MCF 10A (cell line): ENCODE measurements around the gene AP5B1. TPM values are rescaled to one million over a fixed set of nuclear protein-coding genes. Genes with fewer than 3 reads are reported as not detected.
A peak's percentile ranks its signal among the peaks of the same experiment; 100 is the strongest.
"Not testable (repeated sequence)": the region's sequence is repeated elsewhere in the genome, so short reads cannot be mapped to it uniquely, and the experiment has no call there.

Source experiments
- BruUV-seq: library from RNA; stranded (reverse); fragments of 400-500 nt; replicated peaks from 2 replicates; lab custom pipeline; 2021; lab: Mats Ljungman, UMichigan
- CTCF ChIA-PET: fragments of 300-600 bp; sonication (Branson Sonifier 250); formaldehyde crosslinking; extraction: SDS; loops from one replicate; lab custom pipeline; 2021; ENCODE audit warnings: antibody characterized with exemption, inconsistent platforms; lab: Yijun Ruan, JAX
- POLR2A ChIA-PET: fragments of 300-600, 350-650 bp; sonication (Branson Sonifier 250); formaldehyde crosslinking; extraction: SDS; loops from one replicate; lab custom pipeline; 2020; ENCODE audit warnings: antibody characterized with exemption, inconsistent platforms; lab: Yijun Ruan, JAX
- DNase-seq: peaks from one replicate; pipeline ENCODE4 v3.0.0-alpha.2; 2018; ENCODE audit not compliant: unreplicated experiment
- H3K27ac Mint-ChIP-seq: one replicate; pipeline ENCODE4 v1.8.0; 2022; ENCODE audit warnings: mild to moderate bottlenecking, low read depth, mixed read lengths; ENCODE audit not compliant: unreplicated experiment
- H3K27me3 Mint-ChIP-seq: one replicate; pipeline ENCODE4 v1.8.0; 2022; ENCODE audit warnings: mixed read lengths; ENCODE audit not compliant: insufficient read depth, unreplicated experiment
- H3K36me3 Mint-ChIP-seq: one replicate; pipeline ENCODE4 v1.8.0; 2022; ENCODE audit warnings: mild to moderate bottlenecking, moderate library complexity, mixed read lengths; ENCODE audit not compliant: insufficient read depth, unreplicated experiment
- H3K4me1 Mint-ChIP-seq: one replicate; pipeline ENCODE4 v1.8.0; 2022; ENCODE audit warnings: mixed read lengths; ENCODE audit not compliant: insufficient read depth, unreplicated experiment
- H3K4me3 Mint-ChIP-seq: one replicate; pipeline ENCODE4 v1.8.0; 2022; ENCODE audit warnings: mild to moderate bottlenecking, moderate library complexity, mixed read lengths; ENCODE audit not compliant: unreplicated experiment
- H3K9me3 Mint-ChIP-seq: one replicate; pipeline ENCODE4 v1.8.0; 2022; ENCODE audit warnings: mixed read lengths; ENCODE audit not compliant: unreplicated experiment
- CTCF ChIP-seq: fragments of 200-600 bp; IDR thresholded peaks from one replicate; pipeline ENCODE4 v1.8.0; 2022; ENCODE audit warnings: antibody characterized with exemption, mild to moderate bottlenecking; ENCODE audit not compliant: unreplicated experiment
- intact Hi-C: fragments of 100-400 bp; cut with micrococcal nuclease; formaldehyde crosslinking; loops from 2 replicates; pipeline ENCODE4 v1.14.1; 2022
- total RNA-seq: library from RNA; stranded (reverse); gene quantifications from 2 replicates; pipeline ENCODE4 v1.2.3, GENCODE V29; 2022

AP5B1 gene
- total RNA-seq, 1 experiment from 2014 or later = 12.9 TPM

- Mint-ChIP-seq H3K27me3 (no peaks in the 10 kb centered on the region), H3K4me1 (peaks cover 23% of the 10 kb centered on the region), H3K9me3 (no peaks in the 10 kb centered on the region), H3K27ac (no peak overlapping the region), H3K4me3 (no peak overlapping the region), H3K36me3 (no peaks in the 10 kb centered on the region)
- intact Hi-C loops = no loop called here
- no peak for TF ChIP-seq CTCF
- POLR2A ChIA-PET = interaction anchor here (1.1 to 2.5 kb wide), 5 partner anchors 10 to 55 kb away, joined by 3 to 14 read pairs (median 7); partner anchors contain the start of genes KAT5 and RNASEH2C
- BruUV-seq = no TSS peak
- CTCF ChIA-PET = interaction anchor here (1.4 kb wide), 1 partner anchor 55 kb away, joined by 9 read pairs; no protein-coding TSS in a partner anchor
- peak; percentile 56 for DNase-seq
Observed at GRCh38 chr11:65766535-65766934, 14.2 kb downstream of the AP5B1 start.

- intact Hi-C loops = no loop called here
- Mint-ChIP-seq H3K4me3 (no peak overlapping the region), H3K4me1 (peaks cover 7% of the 10 kb centered on the region), H3K27me3 (no peaks in the 10 kb centered on the region), H3K27ac (no peak overlapping the region), H3K36me3 (no peaks in the 10 kb centered on the region), H3K9me3 (no peaks in the 10 kb centered on the region)
- TF ChIP-seq CTCF = no peak
- ChIA-PET POLR2A (interaction anchor here (1.1 kb wide), 1 partner anchor 281 kb away, joined by 3 read pairs; no protein-coding TSS in a partner anchor), CTCF (interaction anchor here (0.6 to 1.9 kb wide), 3 partner anchors 15 to 51 kb away, joined by 3 to 11 read pairs (median 4); no protein-coding TSS in a partner anchor)
- BruUV-seq = no TSS peak
- no peak for DNase-seq
Observed at GRCh38 chr11:65764434-65764833, 16.3 kb downstream of the AP5B1 start.

GRCh38 chr11:65762816-65763215 is 18.0 kb downstream of the AP5B1 start:
- POLR2A ChIA-PET, CTCF ChIA-PET, H3K36me3 Mint-ChIP-seq, H3K9me3 Mint-ChIP-seq, H3K27me3 Mint-ChIP-seq, BruUV-seq, H3K27ac Mint-ChIP-seq, H3K4me3 Mint-ChIP-seq, intact Hi-C loops, DNase-seq, H3K4me1 Mint-ChIP-seq: not testable (repeated sequence)

- POLR2A ChIA-PET = interaction anchor here (0.7 kb wide), 1 partner anchor 51 kb away, joined by 4 read pairs; no protein-coding TSS in a partner anchor
- CTCF ChIA-PET, DNase-seq, H3K9me3 Mint-ChIP-seq, H3K27ac Mint-ChIP-seq, H3K4me3 Mint-ChIP-seq, H3K27me3 Mint-ChIP-seq, intact Hi-C loops, H3K36me3 Mint-ChIP-seq, BruUV-seq, H3K4me1 Mint-ChIP-seq: not testable (repeated sequence)
Observed at GRCh38 chr11:65762169-65762568, 18.6 kb downstream of the AP5B1 start.

GRCh38 chr11:65745049-65745448 is 35.7 kb downstream of the AP5B1 start:
- H3K9me3 Mint-ChIP-seq = no peaks in the 10 kb centered on the region
- no TSS peak for BruUV-seq
- TF ChIP-seq CTCF = no peak
- DNase-seq = no peak
- H3K4me3 Mint-ChIP-seq = no peak overlapping the region
- no peaks in the 10 kb centered on the region for H3K4me1 Mint-ChIP-seq
- H3K27ac Mint-ChIP-seq = no peak overlapping the region
- CTCF ChIA-PET = interaction anchor here (0.6 to 2.6 kb wide), 12 partner anchors 10 to 108 kb away, joined by 3 to 18 read pairs (median 4); partner anchors contain the start of gene KAT5
- H3K27me3 Mint-ChIP-seq = peaks cover 47% of the 10 kb centered on the region
- POLR2A ChIA-PET = interaction anchor here (0.7 to 2.3 kb wide), 5 partner anchors 10 to 113 kb away, joined by 3 to 7 read pairs (median 5); partner anchors contain the start of gene CFL1
- no peaks in the 10 kb centered on the region for H3K36me3 Mint-ChIP-seq
- intact Hi-C loops = no loop called here
